Left ventricle myocardium superior (tissue), 1 donor: ENCODE measurements around the gene BRINP2. TPM values are rescaled to one million over a fixed set of nuclear protein-coding genes. Genes with fewer than 3 reads are reported as not detected.

ENCODE experiments used
- ATAC-seq: fragments of 200-7000 bp; cut with Tn5 transposase; one replicate; pipeline ENCODE4 v1.9.1; 2020; ENCODE audit warnings: mild to moderate bottlenecking, moderate library complexity
- DNase-seq: peaks from one replicate; pipeline ENCODE4 v3.0.0-alpha.2; 2020
- intact Hi-C: fragments of 100-400 bp; cut with micrococcal nuclease; formaldehyde crosslinking; loops from one replicate; pipeline ENCODE4 v1.11.0; 2022
- total RNA-seq: library from RNA; stranded (reverse); fragmentation: NEBNext Ultra II Directional; extraction: Animal tissue kit (Norgen Biotek cat#: 25700); gene quantifications from one replicate; pipeline ENCODE4 v1.2.1, GENCODE V29; 2021
- donor health status: DM: no; HTN: yes; CAD: no; lungs with severe emphysema.

BRINP2 gene
- total RNA-seq, 1 donor from 2014 or later: 0.55 TPM

- ATAC-seq (no peak), DNase-seq (no peak)
- intact Hi-C loops: no loop called here
Observed at GRCh38 chr1:177163844-177164379, 6.8 kb upstream of the BRINP2 start.

GRCh38 chr1:177164380-177165068, 6.2 kb upstream of the BRINP2 start, which contains the start of gene ASTN1:
Gene ASTN1 (minus strand): TSS chr1:177164712. CDS start chr1:177164676, 36 bp downstream.
- ATAC-seq: peak; percentile 43
- intact Hi-C loops: no loop called here
- peak; percentile 29 for DNase-seq

GRCh38 chr1:177165069-177165439, 5.7 kb upstream of the BRINP2 start:
- DNase-seq (no peak), ATAC-seq (no peak)
- intact Hi-C loops: no loop called here

- DNase-seq (no peak), ATAC-seq (no peak)
- intact Hi-C loops: no loop called here
Observed at GRCh38 chr1:177171536-177172123, 872 bp downstream of the BRINP2 start.

GRCh38 chr1:177172272-177172671, 1.5 kb downstream of the BRINP2 start:
- intact Hi-C loops: no loop called here
- ATAC-seq (no peak), DNase-seq (no peak)

GRCh38 chr1:177172866-177173265, 2.1 kb downstream of the BRINP2 start:
- ATAC-seq: no peak
- intact Hi-C loops: no loop called here
- DNase-seq: no peak

GRCh38 chr1:177173976-177174375, 3.2 kb downstream of the BRINP2 start:
- DNase-seq: no peak
- intact Hi-C loops: no loop called here
- ATAC-seq: no peak

- DNase-seq: no peak
- no peak for ATAC-seq
- intact Hi-C loops: no loop called here
Observed at GRCh38 chr1:177174921-177175634, 4.3 kb downstream of the BRINP2 start.

GRCh38 chr1:177181280-177181630, 10.5 kb downstream of the BRINP2 start:
- intact Hi-C loops: loop anchor here (5.0 kb wide), 1 partner anchor 284 kb away; no protein-coding TSS in a partner anchor
- ATAC-seq (peak; percentile 42), DNase-seq (peak; percentile 25)

GRCh38 chr1:177181631-177182291, 11.0 kb downstream of the BRINP2 start:
- ATAC-seq (peak; percentile 92), DNase-seq (peak; percentile 66)
- intact Hi-C loops: loop anchor here (5.0 kb wide), 1 partner anchor 284 kb away; no protein-coding TSS in a partner anchor

GRCh38 chr1:177183836-177184235, 13.1 kb downstream of the BRINP2 start:
- ATAC-seq: no peak
- intact Hi-C loops: loop anchor here (5.0 kb wide), 1 partner anchor 287 kb away; no protein-coding TSS in a partner anchor
- DNase-seq: no peak

- no peak for DNase-seq
- intact Hi-C loops: no loop called here
- no peak for ATAC-seq
Observed at GRCh38 chr1:177185209-177185608, 14.5 kb downstream of the BRINP2 start.

GRCh38 chr1:177186639-177187038, 15.9 kb downstream of the BRINP2 start:
- intact Hi-C loops: no loop called here
- ATAC-seq: no peak
- no peak for DNase-seq

GRCh38 chr1:177190308-177190970, 19.7 kb downstream of the BRINP2 start:
- no peak for ATAC-seq

GRCh38 chr1:177198243-177198642, 27.5 kb downstream of the BRINP2 start:
- no peak for DNase-seq
- no peak for ATAC-seq
- intact Hi-C loops: no loop called here

More at GRCh38 chr1:177190308-177190970, 19.7 kb downstream of the BRINP2 start:
- DNase-seq: no peak
- intact Hi-C loops: no loop called here

GRCh38 chr1:177200290-177200689, 29.5 kb downstream of the BRINP2 start:
- DNase-seq (no peak), ATAC-seq (no peak)
- intact Hi-C loops: no loop called here

GRCh38 chr1:177206831-177207355, 36.1 kb downstream of the BRINP2 start:
- intact Hi-C loops: no loop called here
- DNase-seq (no peak), ATAC-seq (no peak)

- no peak for ATAC-seq
- no peak for DNase-seq
- intact Hi-C loops: no loop called here
Observed at GRCh38 chr1:177208920-177209319, 38.2 kb downstream of the BRINP2 start.

GRCh38 chr1:177209357-177209756, 38.6 kb downstream of the BRINP2 start:
- ATAC-seq (peak; percentile 91), DNase-seq (peak; percentile 60)
- intact Hi-C loops: no loop called here
